Measurements from ENCODE around the gene RMI2.

The RMI2 gene

DNA sequence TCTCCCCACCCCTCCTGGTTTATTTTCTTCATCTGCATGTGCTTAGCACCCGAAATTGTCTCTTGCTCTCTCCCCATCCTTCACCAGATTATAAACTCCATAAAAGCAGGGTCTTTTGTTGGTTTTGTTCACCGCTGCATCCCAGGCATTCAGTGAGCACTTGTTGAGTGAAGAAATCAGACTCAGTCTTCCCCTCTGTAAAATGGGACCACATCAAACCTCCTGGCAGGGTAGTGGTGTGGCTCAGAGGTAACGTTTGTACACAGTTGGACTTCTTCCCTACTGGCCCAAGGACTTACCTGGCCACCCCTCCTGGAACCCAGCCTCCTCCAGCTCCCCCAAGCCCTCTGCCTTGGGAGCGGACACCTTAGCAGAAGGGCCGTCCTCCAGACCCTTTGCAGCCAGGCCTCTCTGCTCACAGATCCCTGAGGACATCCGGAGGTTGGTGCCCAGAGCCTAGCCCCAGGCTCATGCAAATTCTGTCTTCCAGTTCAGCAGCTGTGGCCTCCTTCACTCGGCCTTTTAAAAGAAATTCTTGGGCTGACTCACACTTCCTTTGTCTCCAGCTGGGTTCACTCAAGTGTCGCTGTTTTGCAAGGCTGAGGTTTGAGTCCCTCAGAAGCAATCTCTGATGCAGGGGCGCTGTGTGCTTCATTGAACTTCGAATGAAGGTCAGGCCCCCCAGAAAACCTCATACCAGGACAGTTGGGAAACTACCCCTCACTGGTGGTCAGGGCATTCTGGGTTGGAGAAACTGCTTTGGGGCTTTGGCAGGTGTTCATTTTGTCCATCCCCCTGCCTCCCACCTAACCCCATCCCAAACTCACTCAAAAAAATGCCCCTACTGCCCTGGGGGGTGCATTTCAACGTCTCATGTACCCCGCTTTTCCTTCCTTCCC lies 16.8 kb upstream of the RMI2 start:
- DNase-seq (ENCODE audit: low read depth in 2 of 2), result peak in 1 of 2 donors; percentile 51

- DNase-seq (ENCODE audit: low read depth in 2 of 2), result no peak
These were observed 16.2 kb upstream of the RMI2 start for GRCh38 chr16:11329071-11329491.

GRCh38 chr16:11329891-11330290 lies 15.4 kb upstream of the RMI2 start:
- DNase-seq (ENCODE audit: low read depth in 2 of 2), result no peak

DNA sequence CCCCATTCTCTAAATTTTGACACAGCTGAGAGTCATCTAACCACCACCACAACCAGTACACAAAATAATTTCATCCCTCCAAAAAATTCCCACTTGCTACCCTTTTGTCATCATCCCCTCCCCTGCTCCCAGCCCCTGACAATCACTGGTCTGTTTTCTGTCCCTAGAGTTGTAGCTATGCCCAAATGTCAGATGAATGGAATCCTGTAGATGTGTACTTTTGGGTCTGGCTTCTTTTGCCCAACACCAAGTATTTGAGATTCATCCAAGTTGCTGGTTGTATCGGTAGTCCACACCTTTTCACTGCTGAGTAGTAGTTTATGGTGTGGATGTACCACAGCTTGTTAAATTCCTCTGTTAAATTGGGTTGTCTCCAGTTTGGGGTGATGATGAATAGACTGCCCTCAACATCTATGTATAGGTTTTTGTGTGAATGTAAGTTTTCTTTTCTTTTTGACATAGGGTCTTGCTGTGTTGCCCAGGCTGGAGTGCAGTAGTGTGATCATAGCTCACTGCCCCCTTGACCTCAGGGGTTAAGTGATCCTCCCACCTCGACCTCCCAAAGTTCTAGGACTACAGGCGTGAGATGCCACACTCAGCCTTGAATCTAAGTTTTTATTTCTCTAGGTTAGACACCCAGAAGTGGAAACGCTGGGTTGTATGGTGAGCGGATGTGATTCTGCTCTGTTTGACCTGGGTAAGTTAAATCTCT lies 14.6 kb upstream of the RMI2 start:
- DNase-seq (ENCODE audit: low read depth in 2 of 2), result no peak

DNA sequence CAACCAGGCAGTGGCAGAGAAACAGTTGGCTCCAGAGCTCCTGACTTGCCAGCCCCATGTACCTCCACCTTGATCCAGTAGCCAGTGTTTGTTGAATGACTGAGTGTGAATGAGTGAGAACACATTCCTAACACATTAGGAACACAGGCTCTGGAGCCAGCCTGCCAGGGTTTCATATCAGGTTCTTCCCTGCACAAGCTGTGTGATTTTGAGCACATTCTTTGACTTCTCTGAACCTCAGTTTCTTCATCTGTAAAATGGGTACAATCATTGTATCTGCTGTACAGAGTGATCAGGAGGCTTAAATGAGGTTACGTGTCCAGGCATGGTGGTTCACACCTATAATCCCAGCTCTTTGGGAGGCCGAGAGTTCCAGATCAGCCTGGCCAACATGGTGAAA lies 13.3 kb upstream of the RMI2 start:
- DNase-seq (ENCODE audit: low read depth in 2 of 2), result no peak

DNA sequence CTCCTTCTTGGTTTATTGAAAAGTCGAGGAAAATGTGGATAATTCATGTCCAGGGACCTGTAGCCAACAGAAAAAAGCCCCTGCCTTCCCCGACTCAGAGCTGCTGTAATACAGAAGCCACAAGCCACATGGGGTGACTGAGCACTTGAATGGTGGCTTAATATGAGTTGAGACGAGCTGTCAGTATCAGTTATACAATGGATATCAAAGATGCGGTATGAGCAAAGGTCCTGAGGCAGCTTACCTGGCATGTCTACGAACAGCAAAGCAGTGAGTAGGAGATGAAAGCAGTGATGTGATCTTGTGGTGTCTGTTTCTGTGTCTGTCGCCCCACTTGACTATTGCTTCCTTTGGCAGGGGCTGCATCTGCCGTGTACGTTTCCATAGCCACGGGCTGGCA lies 12.2 kb upstream of the RMI2 start:
- no peak for DNase-seq (ENCODE audit: low read depth in 2 of 2)

- DNase-seq (ENCODE audit: low read depth in 2 of 2), result no peak
These were observed 11.6 kb upstream of the RMI2 start for GRCh38 chr16:11333702-11334101.

DNA sequence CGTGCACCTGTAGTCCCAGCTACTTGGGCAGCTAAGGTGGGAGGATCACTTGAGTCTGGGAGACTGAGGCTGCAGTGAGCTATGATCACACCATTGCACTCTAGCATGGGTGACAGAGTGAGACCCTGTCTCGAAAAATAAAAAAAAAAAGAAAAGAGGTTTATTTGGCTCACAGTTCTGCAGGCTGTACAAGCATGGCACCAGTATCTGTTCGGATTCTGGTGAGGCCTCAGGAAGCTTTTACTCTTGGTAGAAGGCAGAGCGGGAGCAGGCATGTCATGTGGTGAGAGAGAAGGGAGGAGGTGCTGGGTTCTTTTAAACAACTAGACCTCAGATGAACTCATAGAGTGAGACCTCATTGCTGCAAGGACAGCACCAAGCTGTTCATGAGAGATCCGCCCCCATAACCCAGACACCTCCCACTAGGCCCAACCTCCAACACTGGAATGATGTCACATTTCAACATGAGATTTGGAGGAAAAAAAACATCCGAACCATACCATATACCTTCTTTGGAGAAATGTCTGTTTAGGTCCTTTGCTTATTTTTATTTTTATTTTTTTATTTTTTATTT lies 10.3 kb upstream of the RMI2 start:
- DNase-seq (ENCODE audit: low read depth in 2 of 2), result no peak

- no peak for DNase-seq (ENCODE audit: low read depth in 2 of 2)
These were observed 6.2 kb upstream of the RMI2 start for GRCh38 chr16:11339075-11339474.

DNA sequence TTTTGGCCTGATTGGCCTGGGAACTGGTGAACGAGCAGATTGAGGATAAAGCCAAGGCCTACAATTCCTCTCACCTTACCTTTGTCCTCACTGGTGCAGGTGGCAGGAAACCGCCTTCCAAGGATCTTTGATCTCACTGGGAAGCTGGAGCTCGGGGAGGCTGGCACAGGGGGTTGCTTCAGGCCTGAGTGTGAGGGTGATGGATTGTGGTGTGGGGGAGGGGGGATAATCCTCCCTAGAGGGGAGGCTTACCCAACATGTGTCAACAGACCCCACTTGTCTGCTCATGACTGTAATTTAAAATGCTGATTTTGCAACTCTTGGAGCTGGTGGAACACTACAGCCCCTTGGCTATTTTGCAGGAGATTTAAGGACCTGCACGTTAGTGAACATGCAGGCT lies 4.5 kb upstream of the RMI2 start:
- DNase-seq (ENCODE audit: low read depth in 2 of 2), result no peak

DNA sequence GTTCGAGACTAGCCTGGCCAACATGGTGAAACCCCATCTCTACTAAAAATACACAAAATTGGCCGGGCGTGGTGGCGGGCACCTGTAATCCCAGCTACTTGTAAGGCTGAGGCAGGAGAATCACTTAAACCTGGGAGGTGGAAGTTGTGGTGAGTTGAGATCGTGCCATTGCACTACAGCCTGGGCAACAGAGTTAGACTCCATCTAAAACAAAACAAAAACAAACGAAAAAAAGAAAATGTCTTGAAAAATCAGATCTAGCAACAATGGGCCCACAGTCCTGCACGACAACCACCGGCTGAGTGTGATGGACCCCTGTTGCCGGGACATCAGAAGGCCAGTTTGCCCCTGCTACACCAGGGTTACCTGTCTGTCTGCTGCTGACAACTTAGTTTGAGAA lies 3.9 kb upstream of the RMI2 start:
- no peak for DNase-seq (ENCODE audit: low read depth in 2 of 2)

DNA sequence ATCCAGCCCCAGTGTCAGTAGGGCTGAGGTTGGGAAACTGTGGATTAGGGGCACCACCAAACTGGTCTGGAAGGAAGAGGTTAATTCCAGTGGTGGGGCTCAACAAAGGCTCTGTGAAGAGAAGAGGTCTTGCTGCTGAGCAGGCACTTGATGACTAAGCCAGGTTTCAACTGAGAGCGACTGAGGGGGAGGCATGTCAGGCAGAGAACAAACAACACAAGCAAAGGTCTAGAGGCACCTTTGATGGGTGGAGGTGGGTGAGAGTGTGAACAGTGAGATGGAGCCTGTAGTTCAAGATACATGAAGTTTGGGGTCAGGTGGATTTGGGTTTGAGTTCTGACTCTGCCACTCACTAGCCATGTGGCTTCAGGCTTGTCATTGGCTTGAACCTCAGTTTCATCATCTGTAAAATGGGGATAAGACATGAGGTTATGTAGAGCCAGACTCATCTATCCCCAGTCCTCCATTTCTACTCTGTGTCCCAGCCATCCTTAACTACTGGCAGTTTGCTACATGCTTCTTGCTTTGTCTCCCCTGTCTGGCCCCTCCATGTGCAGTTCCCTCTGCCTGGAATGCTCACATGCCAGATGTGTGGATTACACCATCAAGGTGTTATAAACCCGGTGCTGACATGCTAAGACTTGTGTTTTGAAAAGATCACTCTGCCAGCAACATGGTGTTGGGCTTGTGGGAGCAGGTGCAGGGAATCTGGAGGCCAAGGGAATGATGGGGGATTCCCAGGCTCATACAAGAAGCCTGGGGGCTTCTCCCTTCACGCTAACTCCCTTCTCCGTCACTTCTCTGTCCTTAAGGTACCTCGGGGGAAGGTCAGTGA lies 3.0 kb upstream of the RMI2 start:
- DNase-seq (ENCODE audit: low read depth in 2 of 2), result no peak

DNA sequence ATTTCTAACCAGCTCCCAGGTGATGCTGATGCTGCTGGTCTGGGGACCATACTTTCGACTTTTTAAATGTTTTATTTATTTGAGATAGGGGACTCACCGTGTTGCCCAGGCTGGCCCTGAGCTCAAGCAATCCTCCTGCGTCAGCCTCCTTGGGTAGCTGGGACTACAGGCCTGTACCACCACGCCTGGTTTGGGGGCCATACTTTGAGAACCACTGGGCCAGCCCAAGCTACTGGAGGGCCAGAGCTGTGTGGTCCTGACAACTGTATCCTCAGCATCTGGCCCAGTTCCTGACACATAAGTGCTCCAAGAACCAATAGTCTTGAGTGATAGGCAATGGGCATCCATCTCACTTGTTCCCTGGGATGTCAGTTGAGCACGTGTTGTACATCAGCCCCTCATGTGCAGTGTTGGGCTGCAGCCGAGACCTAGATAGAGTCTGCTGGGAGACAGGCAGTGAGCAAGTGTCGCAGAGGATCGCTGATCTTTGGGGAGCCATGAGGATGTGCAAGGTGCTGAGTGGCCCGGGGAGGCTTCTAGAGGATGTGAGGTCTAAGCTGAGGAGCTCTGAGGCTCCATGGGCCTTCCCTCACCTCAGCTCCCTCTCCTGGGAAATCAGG lies 1.6 kb downstream of the RMI2 start:
- no peak for DNase-seq (ENCODE audit: low read depth in 2 of 2)

DNA sequence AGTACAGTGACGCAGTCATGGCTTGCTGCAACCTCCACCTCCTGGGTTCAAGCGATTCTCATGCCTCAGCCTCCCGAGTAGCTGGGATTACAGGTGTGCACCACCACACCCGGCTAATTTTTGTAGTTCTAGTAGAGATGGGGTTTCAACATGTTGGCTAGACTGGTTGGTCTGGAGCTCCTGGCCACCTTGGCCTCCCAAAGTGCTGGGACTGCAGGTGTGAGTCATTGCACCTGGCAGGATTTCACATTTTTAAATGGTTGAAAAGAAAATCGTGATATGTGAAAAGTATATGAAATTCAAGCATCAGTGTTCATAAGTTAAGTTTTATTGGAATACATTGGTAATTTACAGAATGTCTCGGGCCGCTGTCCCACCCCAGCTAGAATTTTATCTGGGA lies 2.6 kb downstream of the RMI2 start:
- no peak for DNase-seq (ENCODE audit: low read depth in 2 of 2)

- no peak for DNase-seq (ENCODE audit: low read depth in 2 of 2)
These were observed 3.7 kb downstream of the RMI2 start for GRCh38 chr16:11348737-11349598.

- no peak for DNase-seq (ENCODE audit: low read depth in 2 of 2)
These were observed 4.5 kb downstream of the RMI2 start for GRCh38 chr16:11349599-11350276.

DNA sequence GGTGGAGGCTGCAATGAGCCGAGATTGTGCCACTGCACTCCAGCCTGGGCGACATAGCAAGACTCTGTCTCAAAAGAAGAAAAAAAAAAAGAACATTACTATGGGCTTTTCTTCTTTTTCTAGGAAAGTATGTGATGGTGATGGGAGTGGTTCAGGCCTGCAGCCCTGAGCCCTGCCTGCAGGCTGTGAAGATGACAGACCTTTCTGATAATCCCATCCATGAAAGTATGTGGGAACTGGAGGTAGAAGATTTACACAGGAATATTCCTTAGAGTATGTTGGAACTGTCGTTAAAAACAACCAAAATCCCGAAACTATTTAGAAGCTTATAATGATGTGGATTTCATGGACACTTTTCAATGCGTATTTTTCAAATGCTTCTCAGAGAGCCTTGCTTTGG lies 5.3 kb downstream of the RMI2 start:
- no peak for DNase-seq (ENCODE audit: low read depth in 2 of 2)

- DNase-seq (ENCODE audit: low read depth in 2 of 2), result no peak
These were observed 5.7 kb downstream of the RMI2 start for GRCh38 chr16:11350921-11351335.

DNA sequence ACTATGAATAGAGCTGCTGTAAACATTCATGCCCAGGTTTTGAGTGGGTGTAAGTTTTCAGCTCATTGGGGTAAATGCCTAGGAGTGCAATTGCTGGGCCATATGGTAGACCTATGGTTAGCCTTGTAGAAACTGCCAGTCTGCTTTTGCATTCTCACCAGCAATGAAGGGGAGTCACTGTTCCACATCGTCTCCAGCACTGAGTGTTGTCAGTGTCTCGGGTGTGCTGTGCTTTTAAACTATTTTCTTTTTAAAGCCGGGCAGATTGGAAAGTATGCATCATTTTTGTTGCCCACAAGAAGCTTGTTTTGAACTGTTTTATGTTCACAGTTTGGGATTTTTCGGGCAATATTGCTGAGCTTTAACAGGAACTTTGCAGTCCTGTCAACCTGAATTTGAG lies 7.9 kb downstream of the RMI2 start:
- DNase-seq (ENCODE audit: low read depth in 2 of 2), result no peak

- no peak for DNase-seq (ENCODE audit: low read depth in 2 of 2)
These were observed 9.1 kb downstream of the RMI2 start for GRCh38 chr16:11354407-11354732.
